ENCODE results near the gene SLC25A29. TPM values are rescaled to one million over a fixed set of nuclear protein-coding genes. Genes with fewer than 3 reads are reported as not detected.

Gene SLC25A29
- polyA plus RNA-seq, 2 of the 4 experiments (the other 2 are of a cell fraction), result 6.3 to 15.1 TPM

- no peak for TF ChIP-seq CTCF (IDR thresholded peaks at IDR 0.05)
- TF ChIP-seq NPAS2 (CRISPR knock-in tag; IDR thresholded peaks at IDR 0.05; ENCODE audit: borderline replicate concordance), result no peak
- no peak for TF ChIP-seq RCOR1 (IDR thresholded peaks at IDR 0.05; ENCODE audit: low read depth, low read length)
- no peak for TF ChIP-seq MAZ (IDR thresholded peaks at IDR 0.05; ENCODE audit: borderline replicate concordance, low read depth, low read length)
- no peak for TF ChIP-seq FOSB (CRISPR knock-in tag; IDR thresholded peaks at IDR 0.05)
- no peak for TF ChIP-seq NFE2L2 (conservative IDR thresholded peaks at IDR 0.05; ENCODE audit: low read length)
- no peak for TF ChIP-seq MAX (IDR thresholded peaks at IDR 0.05)
- no peak for TF ChIP-seq PBX3 (IDR thresholded peaks at IDR 0.05)
- no peak for TF ChIP-seq KDM5A (IDR thresholded peaks at IDR 0.05)
- no peak for TF ChIP-seq ELK1 (IDR thresholded peaks at IDR 0.05; ENCODE audit: low read depth, low read length)
Observed at GRCh38 chr14:100278702-100279101, 27.5 kb downstream of the SLC25A29 start (continued).

GRCh38 chr14:100275214-100275613 is 31.0 kb downstream of the SLC25A29 start:
- no peak overlapping the region for H3K4me3 ChIP-seq
- H3K27ac ChIP-seq, result no peak overlapping the region
- ATAC-seq (no peak), DNase-seq (ENCODE audit: low read depth in 1 of 2, low spot score in 1 of 2) (no peak), FAIRE-seq (no peak)
- CTCF ChIA-PET, result interaction anchor here (0.7 to 9.6 kb wide), 3 partner anchors 9 to 102 kb away, joined by 3 to 83 read pairs (median 3); no protein-coding TSS in a partner anchor
- no peaks in the 10 kb centered on the region for H3K9me3 ChIP-seq
- TF ChIP-seq HES2 (IDR thresholded peaks at IDR 0.05), result no peak
- TF ChIP-seq RAD21 (conservative IDR thresholded peaks at IDR 0.05 in 1 of 2, IDR thresholded peaks at IDR 0.05 in 1 of 2), result no peak
- no peak for TF ChIP-seq CHD2 (IDR thresholded peaks at IDR 0.05; ENCODE audit: low read length, partially characterized antibody)
- TF ChIP-seq PHF8 (IDR thresholded peaks at IDR 0.05; ENCODE audit: borderline replicate concordance, low read depth), result no peak
- no peak for TF ChIP-seq ZC3H11A (IDR thresholded peaks at IDR 0.05)
- TF ChIP-seq RFX5 (IDR thresholded peaks at IDR 0.05), result no peak
- no peak for TF ChIP-seq FOSB (CRISPR knock-in tag; IDR thresholded peaks at IDR 0.05)
- no peak for TF ChIP-seq CBX2 (IDR thresholded peaks at IDR 0.05; ENCODE audit: borderline replicate concordance, low read depth)
- TF ChIP-seq PBX3 (IDR thresholded peaks at IDR 0.05), result no peak
- no peak for TF ChIP-seq HDAC2 (IDR thresholded peaks at IDR 0.05)
- no peak for TF ChIP-seq ATOH8 (CRISPR knock-in tag; IDR thresholded peaks at IDR 0.05; ENCODE audit: low read depth)
- TF ChIP-seq CTCF (IDR thresholded peaks at IDR 0.05), result no peak
- 94% methylated on average over 7 of the region's 7 CpGs for WGBS (ENCODE audit: missing lambda C conversion rate)
- H3K4me2 ChIP-seq, result no peak overlapping the region
- 0 out of 3 replicates have a peak, but pooled peaks cover 6% of the 10 kb centered on the region for H3K4me1 ChIP-seq
- POLR2A ChIA-PET, result no interaction called here

All from A549 (cell line).